SK-N-SH treated with all-trans-retinoic acid at 6 μM for 48 hours (cell line): ENCODE data around the gene FUT4.

Experiments used
- ATAC-seq: fragments of 200-7000 bp; cut with Tn5 transposase; 3 replicates; pipeline ENCODE4 v1.9.1; 2020; ENCODE audit warnings: mild to moderate bottlenecking, moderate library complexity
- ARNTL ChIP-seq: fragments of 450-650 bp; formaldehyde crosslinking; IDR thresholded peaks from 2 replicates; pipeline ENCODE4 v1.5.0; 2020; ENCODE audit warnings: low read depth, mild to moderate bottlenecking, moderate library complexity, borderline replicate concordance
- BACH2 ChIP-seq: fragments of 250-450 bp; sonication (Bioruptor Pico); IDR thresholded peaks from 2 replicates; pipeline ENCODE4 v1.9.0; 2021; ENCODE audit warnings: mild to moderate bottlenecking, borderline replicate concordance
- CREB5 ChIP-seq: fragments of 250-450 bp; sonication (Bioruptor Pico); IDR thresholded peaks from 2 replicates; pipeline ENCODE4 v1.5.1; 2020; ENCODE audit warnings: low read depth, mild to moderate bottlenecking, moderate library complexity
- CSDC2 ChIP-seq: fragments of 250-450 bp; sonication (Bioruptor Pico); IDR thresholded peaks from 2 replicates; pipeline ENCODE4 v1.5.0; 2020; ENCODE audit warnings: mild to moderate bottlenecking, moderate library complexity
- ESRRG ChIP-seq: fragments of 250-450 bp; sonication (Bioruptor Pico); IDR thresholded peaks from 2 replicates; pipeline ENCODE4 v1.6.1; 2021; ENCODE audit warnings: mild to moderate bottlenecking
- GLIS3 ChIP-seq: fragments of 250-450 bp; sonication (Bioruptor Pico); IDR thresholded peaks from 2 replicates; pipeline ENCODE4 v1.5.0; 2020; ENCODE audit warnings: mild to moderate bottlenecking, moderate library complexity
- OSR1 ChIP-seq: fragments of 250-450 bp; sonication (Bioruptor Pico); IDR thresholded peaks from 2 replicates; pipeline ENCODE4 v1.8.0; 2022; ENCODE audit warnings: moderate library complexity, mild to moderate bottlenecking, inconsistent platforms
- PATZ1 ChIP-seq: fragments of 250-450 bp; sonication (Bioruptor Pico); IDR thresholded peaks from 2 replicates; pipeline ENCODE4 v1.8.0; 2020; ENCODE audit warnings: mild to moderate bottlenecking, moderate library complexity, borderline replicate concordance
- POU6F1 ChIP-seq: fragments of 250-450 bp; sonication (Bioruptor Pico); IDR thresholded peaks from 2 replicates; pipeline ENCODE4 v1.8.0; 2021; ENCODE audit warnings: low read depth, mild to moderate bottlenecking, moderate library complexity, borderline replicate concordance
- PPARA ChIP-seq: fragments of 250-450 bp; sonication (Bioruptor Pico); IDR thresholded peaks from 2 replicates; pipeline ENCODE4 v1.5.0; 2020; ENCODE audit warnings: mild to moderate bottlenecking, borderline replicate concordance
- RARB ChIP-seq: fragments of 250-450 bp; sonication (Bioruptor Pico); IDR thresholded peaks from 2 replicates; pipeline ENCODE4 v1.8.0; 2021; ENCODE audit warnings: mild to moderate bottlenecking, moderate library complexity
- SNAI2 ChIP-seq: fragments of 250-450 bp; sonication (Bioruptor Pico); IDR thresholded peaks from 2 replicates; pipeline ENCODE4 v1.5.0; 2020; ENCODE audit warnings: mild to moderate bottlenecking, moderate library complexity
- TCF4 ChIP-seq: fragments of 250-450 bp; sonication (Bioruptor Pico); IDR thresholded peaks from 2 replicates; pipeline ENCODE4 v1.8.0; 2021; ENCODE audit warnings: mild to moderate bottlenecking, moderate library complexity, borderline replicate concordance
- ZC3H10 ChIP-seq: fragments of 250-450 bp; sonication (Bioruptor Pico); IDR thresholded peaks from 2 replicates; pipeline ENCODE4 v1.5.1; 2021; ENCODE audit warnings: mild to moderate bottlenecking, moderate library complexity
- ZFP3 ChIP-seq: fragments of 250-450 bp; sonication (Bioruptor Pico); IDR thresholded peaks from 2 replicates; pipeline ENCODE4 v1.5.0; 2020; ENCODE audit warnings: mild to moderate bottlenecking, moderate library complexity
- ZFP30 ChIP-seq: fragments of 450-650 bp; formaldehyde crosslinking; IDR thresholded peaks from 2 replicates; pipeline ENCODE4 v1.5.0; 2022; ENCODE audit warnings: mild to moderate bottlenecking, moderate library complexity
- ZNF565 ChIP-seq: fragments of 450-650 bp; formaldehyde crosslinking; conservative IDR thresholded peaks from 2 replicates; pipeline ENCODE4 v1.5.0; 2020; ENCODE audit warnings: low read depth, mild to moderate bottlenecking, moderate library complexity
- ZNF70 ChIP-seq: fragments of 450-650 bp; formaldehyde crosslinking; IDR thresholded peaks from 2 replicates; pipeline ENCODE4 v1.5.0; 2020; ENCODE audit warnings: mild to moderate bottlenecking, moderate library complexity
- ZNF8 ChIP-seq: fragments of 450-650 bp; formaldehyde crosslinking; IDR thresholded peaks from 2 replicates; pipeline ENCODE4 v1.5.0; 2020; ENCODE audit warnings: mild to moderate bottlenecking, moderate library complexity
- TF ChIP-seq, protein P1 (sequence below): fragments of 250-450 bp; sonication (Bioruptor Pico); IDR thresholded peaks from 2 replicates; pipeline ENCODE4 v1.5.0; 2020; ENCODE audit warnings: mild to moderate bottlenecking, moderate library complexity

Gene FUT4

DNA sequence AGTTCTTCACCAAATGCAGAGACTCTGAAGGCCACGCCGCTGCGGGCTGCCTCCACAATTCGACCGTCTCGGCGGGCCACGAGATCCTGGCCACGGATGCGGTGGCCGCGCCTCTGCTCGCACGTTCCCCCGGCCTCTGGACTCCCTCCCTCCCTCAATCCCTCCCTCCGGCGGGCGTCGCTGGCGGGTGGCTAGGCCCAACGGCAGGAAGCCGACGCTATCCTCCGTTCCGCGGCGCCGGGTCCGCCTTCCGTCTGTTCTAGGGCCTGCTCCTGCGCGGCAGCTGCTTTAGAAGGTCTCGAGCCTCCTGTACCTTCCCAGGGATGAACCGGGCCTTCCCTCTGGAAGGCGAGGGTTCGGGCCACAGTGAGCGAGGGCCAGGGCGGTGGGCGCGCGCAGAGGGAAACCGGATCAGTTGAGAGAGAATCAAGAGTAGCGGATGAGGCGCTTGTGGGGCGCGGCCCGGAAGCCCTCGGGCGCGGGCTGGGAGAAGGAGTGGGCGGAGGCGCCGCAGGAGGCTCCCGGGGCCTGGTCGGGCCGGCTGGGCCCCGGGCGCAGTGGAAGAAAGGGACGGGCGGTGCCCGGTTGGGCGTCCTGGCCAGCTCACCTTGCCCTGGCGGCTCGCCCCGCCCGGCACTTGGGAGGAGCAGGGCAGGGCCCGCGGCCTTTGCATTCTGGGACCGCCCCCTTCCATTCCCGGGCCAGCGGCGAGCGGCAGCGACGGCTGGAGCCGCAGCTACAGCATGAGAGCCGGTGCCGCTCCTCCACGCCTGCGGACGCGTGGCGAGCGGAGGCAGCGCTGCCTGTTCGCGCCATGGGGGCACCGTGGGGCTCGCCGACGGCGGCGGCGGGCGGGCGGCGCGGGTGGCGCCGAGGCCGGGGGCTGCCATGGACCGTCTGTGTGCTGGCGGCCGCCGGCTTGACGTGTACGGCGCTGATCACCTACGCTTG, at the start of gene FUT4:
TSS of gene FUT4 (plus strand) at position 227 of the 951 bp plus-strand sequence. CDS start at position 440, 213 bp downstream.
- TF ChIP-seq POU6F1 (CRISPR knock-in tag) (no peak), ZNF8 (CRISPR knock-in tag) (no peak), ESRRG (CRISPR knock-in tag) (no peak), ARNTL (no peak), TCF4 (no peak), PATZ1 (no peak), ZFP3 (CRISPR knock-in tag) (no peak), ZNF565 (CRISPR knock-in tag) (no peak), RARB (CRISPR knock-in tag) (no peak), BACH2 (CRISPR knock-in tag) (no peak)
- TF ChIP-seq, protein P1, sequence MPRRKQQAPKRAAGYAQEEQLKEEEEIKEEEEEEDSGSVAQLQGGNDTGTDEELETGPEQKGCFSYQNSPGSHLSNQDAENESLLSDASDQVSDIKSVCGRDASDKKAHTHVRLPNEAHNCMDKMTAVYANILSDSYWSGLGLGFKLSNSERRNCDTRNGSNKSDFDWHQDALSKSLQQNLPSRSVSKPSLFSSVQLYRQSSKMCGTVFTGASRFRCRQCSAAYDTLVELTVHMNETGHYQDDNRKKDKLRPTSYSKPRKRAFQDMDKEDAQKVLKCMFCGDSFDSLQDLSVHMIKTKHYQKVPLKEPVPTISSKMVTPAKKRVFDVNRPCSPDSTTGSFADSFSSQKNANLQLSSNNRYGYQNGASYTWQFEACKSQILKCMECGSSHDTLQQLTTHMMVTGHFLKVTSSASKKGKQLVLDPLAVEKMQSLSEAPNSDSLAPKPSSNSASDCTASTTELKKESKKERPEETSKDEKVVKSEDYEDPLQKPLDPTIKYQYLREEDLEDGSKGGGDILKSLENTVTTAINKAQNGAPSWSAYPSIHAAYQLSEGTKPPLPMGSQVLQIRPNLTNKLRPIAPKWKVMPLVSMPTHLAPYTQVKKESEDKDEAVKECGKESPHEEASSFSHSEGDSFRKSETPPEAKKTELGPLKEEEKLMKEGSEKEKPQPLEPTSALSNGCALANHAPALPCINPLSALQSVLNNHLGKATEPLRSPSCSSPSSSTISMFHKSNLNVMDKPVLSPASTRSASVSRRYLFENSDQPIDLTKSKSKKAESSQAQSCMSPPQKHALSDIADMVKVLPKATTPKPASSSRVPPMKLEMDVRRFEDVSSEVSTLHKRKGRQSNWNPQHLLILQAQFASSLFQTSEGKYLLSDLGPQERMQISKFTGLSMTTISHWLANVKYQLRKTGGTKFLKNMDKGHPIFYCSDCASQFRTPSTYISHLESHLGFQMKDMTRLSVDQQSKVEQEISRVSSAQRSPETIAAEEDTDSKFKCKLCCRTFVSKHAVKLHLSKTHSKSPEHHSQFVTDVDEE (CRISPR knock-in tag), result no peak
- TF ChIP-seq, all 23 proteins: peak for 0
- peak; percentile 92 for ATAC-seq

GRCh38 chr11:94494126-94494680, 49.5 kb upstream of the FUT4 start:
- ATAC-seq, result peak; percentile 73
- TF ChIP-seq TCF4 (no peak), SNAI2 (CRISPR knock-in tag) (no peak), GLIS3 (no peak), ZC3H10 (CRISPR knock-in tag) (no peak), PATZ1 (no peak), ZFP3 (CRISPR knock-in tag) (no peak), CSDC2 (CRISPR knock-in tag) (no peak), ZNF8 (CRISPR knock-in tag) (no peak), ZFP30 (CRISPR knock-in tag) (no peak), RARB (CRISPR knock-in tag) (no peak), OSR1 (CRISPR knock-in tag) (no peak), ZNF70 (no peak), CREB5 (no peak), PPARA (CRISPR knock-in tag) (no peak), POU6F1 (CRISPR knock-in tag) (no peak)
